Bronchial epithelial cell (primary cell): ENCODE measurements around the gene MYOM3. TPM values are rescaled to one million over a fixed set of nuclear protein-coding genes. Genes with fewer than 3 reads are reported as not detected.

Source experiments
- DNase-seq: peaks from one replicate; pipeline ENCODE4 v3.0.0-alpha.2; 2010; ENCODE audit warnings: low read depth
- FAIRE-seq: peaks from 2 replicates; lab custom pipeline; 2011; peaks lifted over from hg19 to GRCh38; lab: Jason Lieb, UNC
- H3K27me3 ChIP-seq: 2 replicates; pipeline ENCODE4 v1.5.1; 2011; ENCODE audit warnings: low read length; ENCODE audit not compliant: control insufficient read depth, insufficient read depth
- H3K36me3 ChIP-seq: 2 replicates; pipeline ENCODE4 v1.5.1; 2011; ENCODE audit warnings: low read length; ENCODE audit not compliant: control insufficient read depth, insufficient read depth
- H3K4me3 ChIP-seq: 2 replicates; pipeline ENCODE4 v1.5.1; 2011; ENCODE audit warnings: mild to moderate bottlenecking, low read depth, low read length, control low read depth
- CTCF ChIP-seq: IDR thresholded peaks from 2 replicates; pipeline ENCODE4 v1.5.1; 2011; ENCODE audit warnings: mild to moderate bottlenecking, moderate library complexity, low read length, control low read depth, inconsistent platforms; ENCODE audit not compliant: insufficient read depth, severe bottlenecking
- total RNA-seq: library from RNA; depleted of rRNA; stranded (reverse); fragments of >200 nt; gene quantifications from 2 replicates; pipeline ENCODE4 v1.2.1, GENCODE V29; 2014

MYOM3 gene
- total RNA-seq, 1 donor from 2014 or later: under 0.01 TPM

DNA sequence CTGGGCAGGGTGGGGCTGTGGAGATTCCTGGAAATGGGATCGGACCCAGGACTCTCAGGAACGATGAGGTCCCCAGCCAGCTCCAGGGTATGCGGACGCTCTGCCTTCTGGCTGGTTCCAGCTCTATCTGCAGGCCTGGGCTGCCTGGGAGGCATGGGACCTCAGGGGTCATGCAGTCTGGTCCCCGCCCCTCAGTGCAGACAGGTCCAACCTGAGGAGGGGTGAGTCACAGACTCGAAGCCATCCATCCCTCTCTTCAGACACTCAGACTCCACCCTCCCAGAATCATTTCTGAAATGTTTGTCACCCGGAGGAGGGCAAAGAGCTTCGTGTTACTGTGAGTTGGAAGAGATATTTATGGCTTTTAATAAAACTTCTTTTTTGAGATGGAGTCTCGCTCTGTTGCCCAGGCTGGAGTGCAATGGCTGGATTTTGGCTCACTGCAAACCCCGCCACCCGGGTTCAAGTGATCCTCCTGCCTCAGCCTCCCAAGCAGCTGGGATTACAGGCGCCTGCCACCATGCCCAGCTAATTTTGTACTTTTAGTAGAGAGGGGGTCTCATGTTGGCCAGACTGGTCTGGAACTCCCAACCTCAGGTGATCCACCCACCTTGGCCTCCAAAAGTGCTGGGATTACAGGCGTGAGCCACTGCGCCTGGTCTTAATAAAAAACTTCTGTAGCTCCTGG lies 5.9 kb upstream of the MYOM3 start:
- DNase-seq: peak; percentile 90
- FAIRE-seq: peak; percentile 55
- no peak overlapping the region for H3K4me3 ChIP-seq
- H3K27me3 ChIP-seq: no peaks in the 10 kb centered on the region
- H3K36me3 ChIP-seq: no peaks in the 10 kb centered on the region
- no peak for TF ChIP-seq CTCF

- no peak for TF ChIP-seq CTCF
- FAIRE-seq: no peak
- Histone ChIP-seq H3K4me3 (no peak overlapping the region), H3K27me3 (no peaks in the 10 kb centered on the region), H3K36me3 (no peaks in the 10 kb centered on the region)
- no peak for DNase-seq
These were observed 5.2 kb upstream of the MYOM3 start for GRCh38 chr1:24117132-24117531.

- FAIRE-seq (no peak), DNase-seq (no peak)
- TF ChIP-seq CTCF: no peak
- H3K36me3 ChIP-seq: no peaks in the 10 kb centered on the region
- H3K27me3 ChIP-seq: no peaks in the 10 kb centered on the region
- H3K4me3 ChIP-seq: no peak overlapping the region
These were observed 2.8 kb upstream of the MYOM3 start for GRCh38 chr1:24114753-24115152.

DNA sequence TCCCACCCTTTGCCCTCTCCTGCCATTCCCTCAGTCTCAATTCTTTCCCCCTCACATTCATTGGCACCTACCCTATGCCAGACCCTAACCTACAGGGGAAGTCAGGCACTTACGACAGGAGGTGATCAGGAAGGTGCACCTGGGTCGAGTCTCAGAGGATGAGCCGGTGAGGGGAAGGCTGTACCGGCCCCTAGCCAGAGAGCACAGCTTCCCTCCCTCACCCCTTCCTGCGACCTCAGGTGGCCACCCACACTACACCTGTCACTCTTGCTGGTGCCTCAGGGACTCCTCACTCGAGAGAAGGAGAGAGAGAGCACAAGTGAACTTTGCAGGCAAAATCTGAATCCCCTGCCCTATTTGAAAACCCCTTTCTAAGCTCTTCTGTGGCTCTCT lies 1.7 kb upstream of the MYOM3 start:
- FAIRE-seq (no peak), DNase-seq (no peak)
- Histone ChIP-seq H3K27me3 (no peaks in the 10 kb centered on the region), H3K36me3 (no peaks in the 10 kb centered on the region), H3K4me3 (no peak overlapping the region)
- TF ChIP-seq CTCF: no peak

- DNase-seq (peak; percentile 58), FAIRE-seq (no peak)
- no peaks in the 10 kb centered on the region for H3K36me3 ChIP-seq
- H3K27me3 ChIP-seq: no peaks in the 10 kb centered on the region
- H3K4me3 ChIP-seq: no peak overlapping the region
- no peak for TF ChIP-seq CTCF
These were observed 506 bp downstream of the MYOM3 start for GRCh38 chr1:24111262-24111995.
